Transverse colon (tissue), 4 donors: ENCODE measurements around the gene PHGDH.

Experiments used
- POLR2A ChIP-seq: fragments of 450-650 bp; IDR thresholded peaks from one replicate; pipeline ENCODE4 v1.6.1; 2016; ENCODE audit warnings: antibody characterized with exemption, mild to moderate bottlenecking, moderate library complexity
- POLR2AphosphoS5 ChIP-seq, 3 donors: sonication (generic); formaldehyde crosslinking; IDR thresholded peaks; one replicate each; pipeline ENCODE4 v1.6.1; 2016; ENCODE audit warnings: antibody characterized with exemption in 3 of 3
- TF ChIP-seq, protein P1 (sequence below), 5 experiments: fragments of 200-600 bp in 3 of 5; fragments of 450-650 bp in 2 of 5; sonication (generic) in 3 of 5; IDR thresholded peaks; 1 replicate in 2 of 5; 2 replicates in 3 of 5; pipeline ENCODE4 v1.5.1; 2016 to 2017; ENCODE audit warnings: antibody characterized with exemption in 5 of 5, inconsistent platforms in 3 of 5, mild to moderate bottlenecking in 2 of 5, moderate library complexity in 1 of 5

DNA sequence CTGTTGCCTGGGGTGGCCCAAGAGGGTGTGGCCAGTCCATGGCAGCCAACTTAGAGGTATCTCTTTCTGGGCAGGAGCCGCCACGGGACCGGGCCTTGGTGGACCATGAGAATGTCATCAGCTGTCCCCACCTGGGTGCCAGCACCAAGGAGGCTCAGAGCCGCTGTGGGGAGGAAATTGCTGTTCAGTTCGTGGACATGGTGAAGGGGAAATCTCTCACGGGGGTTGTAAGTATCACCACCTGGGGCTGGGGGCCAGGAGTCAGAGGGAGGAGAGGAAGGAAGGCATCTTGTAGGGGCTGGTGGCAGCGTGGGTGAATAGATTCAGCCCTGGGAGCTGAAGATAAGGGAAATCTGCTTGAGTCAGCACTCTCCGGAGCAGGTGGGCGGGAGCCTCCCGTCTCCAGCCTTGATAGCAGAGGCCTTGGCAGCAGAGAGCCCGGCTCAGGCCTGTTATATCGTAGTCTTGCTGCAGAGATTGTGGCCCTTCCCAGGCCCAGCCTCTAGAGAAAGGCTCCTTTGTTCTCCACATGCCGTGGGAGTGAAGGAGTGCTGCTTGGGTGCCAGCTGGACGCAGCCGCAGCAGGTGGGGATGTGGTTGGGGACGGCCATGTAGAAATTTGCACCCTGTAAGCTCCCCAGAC is 25.4 kb downstream of the PHGDH start:
- TF ChIP-seq, protein P1, sequence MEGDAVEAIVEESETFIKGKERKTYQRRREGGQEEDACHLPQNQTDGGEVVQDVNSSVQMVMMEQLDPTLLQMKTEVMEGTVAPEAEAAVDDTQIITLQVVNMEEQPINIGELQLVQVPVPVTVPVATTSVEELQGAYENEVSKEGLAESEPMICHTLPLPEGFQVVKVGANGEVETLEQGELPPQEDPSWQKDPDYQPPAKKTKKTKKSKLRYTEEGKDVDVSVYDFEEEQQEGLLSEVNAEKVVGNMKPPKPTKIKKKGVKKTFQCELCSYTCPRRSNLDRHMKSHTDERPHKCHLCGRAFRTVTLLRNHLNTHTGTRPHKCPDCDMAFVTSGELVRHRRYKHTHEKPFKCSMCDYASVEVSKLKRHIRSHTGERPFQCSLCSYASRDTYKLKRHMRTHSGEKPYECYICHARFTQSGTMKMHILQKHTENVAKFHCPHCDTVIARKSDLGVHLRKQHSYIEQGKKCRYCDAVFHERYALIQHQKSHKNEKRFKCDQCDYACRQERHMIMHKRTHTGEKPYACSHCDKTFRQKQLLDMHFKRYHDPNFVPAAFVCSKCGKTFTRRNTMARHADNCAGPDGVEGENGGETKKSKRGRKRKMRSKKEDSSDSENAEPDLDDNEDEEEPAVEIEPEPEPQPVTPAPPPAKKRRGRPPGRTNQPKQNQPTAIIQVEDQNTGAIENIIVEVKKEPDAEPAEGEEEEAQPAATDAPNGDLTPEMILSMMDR (IDR thresholded peaks at IDR 0.05), result no peak
- no peak for TF ChIP-seq POLR2A
- no peak for TF ChIP-seq POLR2AphosphoS5 (IDR thresholded peaks at IDR 0.05)
